GM21737 (cell line): ENCODE results near the gene CCDC40.
"Not testable (repeated sequence)": the region's sequence is repeated elsewhere in the genome, so short reads cannot be mapped to it uniquely, and the experiment has no call there.

Experiments used
- ATAC-seq: cut with Tn5 transposase; IDR thresholded peaks from one replicate; pipeline ENCODE4 v1.9.1; 2021; ENCODE audit warnings: mild to moderate bottlenecking, moderate library complexity; ENCODE audit not compliant: unreplicated experiment

Gene CCDC40

GRCh38 chr17:80043963-80044362 lies 7.5 kb downstream of the CCDC40 start:
- ATAC-seq = no peak

GRCh38 chr17:80045703-80046102 lies 9.3 kb downstream of the CCDC40 start:
- ATAC-seq = no peak

- not testable (repeated sequence) for ATAC-seq
Measured at GRCh38 chr17:80046709-80047108, 10.3 kb downstream of the CCDC40 start.

- ATAC-seq = no peak
Measured at GRCh38 chr17:80047176-80047575, 10.7 kb downstream of the CCDC40 start.

- no peak for ATAC-seq
Measured at GRCh38 chr17:80049986-80050385, 13.5 kb downstream of the CCDC40 start.

DNA sequence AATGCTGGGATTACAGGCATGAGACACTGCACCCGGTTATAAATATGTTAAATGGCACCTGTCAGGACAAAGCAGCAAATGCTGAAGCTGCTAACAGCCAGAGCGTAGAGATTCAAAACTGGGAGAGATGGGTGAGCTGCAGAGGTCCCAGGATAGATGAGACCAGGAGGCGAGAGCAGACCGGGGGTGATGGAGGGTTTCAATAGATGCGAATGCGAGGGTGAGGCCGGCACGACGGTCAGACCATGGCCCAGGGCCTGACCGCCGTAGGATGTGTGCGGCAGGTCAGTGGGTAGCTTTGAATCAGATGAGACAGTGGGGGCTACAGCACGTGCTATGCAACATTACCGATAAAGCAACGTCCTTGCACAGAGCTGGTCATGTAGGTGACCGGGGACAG lies 14.3 kb downstream of the CCDC40 start:
- ATAC-seq = no peak

DNA sequence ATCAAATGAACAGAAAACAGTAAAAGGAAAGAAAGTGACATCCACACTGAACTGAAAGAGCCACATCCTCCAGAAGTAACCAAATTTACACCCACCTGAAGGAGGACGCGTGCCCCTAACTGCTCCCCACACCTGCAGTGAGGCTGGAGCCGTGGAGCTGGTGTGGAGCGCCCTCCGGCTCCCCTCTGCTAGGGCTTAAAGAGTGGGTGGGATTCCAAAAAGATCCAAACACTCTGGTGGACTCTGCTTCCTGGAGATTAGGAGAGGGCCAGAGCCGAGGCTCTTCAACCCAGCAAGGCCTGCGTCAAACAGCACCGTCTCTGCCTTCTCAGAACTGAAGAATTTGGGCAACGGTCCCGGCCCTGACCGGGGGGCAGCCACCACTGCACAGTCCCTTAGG lies 15.2 kb downstream of the CCDC40 start:
- ATAC-seq = no peak

DNA sequence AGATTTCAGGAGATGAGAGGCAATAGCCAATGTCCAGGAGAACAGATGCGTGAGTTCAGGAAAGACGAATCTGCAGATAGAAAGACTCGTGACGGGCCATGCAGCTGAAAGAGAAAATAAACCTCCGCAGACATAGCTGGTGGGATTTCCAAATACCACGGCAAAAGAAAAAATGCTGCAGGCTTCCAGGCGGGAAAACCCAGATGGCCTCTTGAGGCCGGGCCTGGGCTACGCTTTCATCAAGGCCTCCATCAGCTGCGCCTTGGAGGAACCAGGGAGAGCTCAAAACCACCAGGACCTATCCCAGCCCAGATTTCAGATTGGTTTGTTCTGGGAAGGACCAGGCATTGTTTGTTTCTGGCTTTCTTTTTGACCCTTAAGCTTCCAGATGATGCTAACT lies 16.7 kb downstream of the CCDC40 start:
- ATAC-seq = no peak

DNA sequence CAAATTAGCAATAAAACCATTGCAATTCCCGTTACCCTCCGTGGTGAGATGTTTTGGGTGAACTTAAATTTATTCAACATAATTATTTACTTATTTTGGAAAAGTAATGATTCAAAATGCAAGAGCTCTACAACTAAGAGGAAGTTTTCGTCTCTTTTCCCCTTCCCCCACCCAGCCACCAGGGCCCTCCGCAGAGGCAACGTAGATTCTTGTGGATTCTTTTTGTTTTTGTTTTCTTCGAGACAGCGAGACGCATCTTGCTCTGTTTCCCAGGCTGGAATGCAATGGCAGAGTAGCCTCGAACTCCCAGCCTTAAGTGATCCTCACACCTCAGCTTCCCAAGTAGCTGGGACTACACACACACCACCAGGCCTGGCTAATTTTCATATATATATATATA lies 19.2 kb downstream of the CCDC40 start:
- ATAC-seq = no peak

DNA sequence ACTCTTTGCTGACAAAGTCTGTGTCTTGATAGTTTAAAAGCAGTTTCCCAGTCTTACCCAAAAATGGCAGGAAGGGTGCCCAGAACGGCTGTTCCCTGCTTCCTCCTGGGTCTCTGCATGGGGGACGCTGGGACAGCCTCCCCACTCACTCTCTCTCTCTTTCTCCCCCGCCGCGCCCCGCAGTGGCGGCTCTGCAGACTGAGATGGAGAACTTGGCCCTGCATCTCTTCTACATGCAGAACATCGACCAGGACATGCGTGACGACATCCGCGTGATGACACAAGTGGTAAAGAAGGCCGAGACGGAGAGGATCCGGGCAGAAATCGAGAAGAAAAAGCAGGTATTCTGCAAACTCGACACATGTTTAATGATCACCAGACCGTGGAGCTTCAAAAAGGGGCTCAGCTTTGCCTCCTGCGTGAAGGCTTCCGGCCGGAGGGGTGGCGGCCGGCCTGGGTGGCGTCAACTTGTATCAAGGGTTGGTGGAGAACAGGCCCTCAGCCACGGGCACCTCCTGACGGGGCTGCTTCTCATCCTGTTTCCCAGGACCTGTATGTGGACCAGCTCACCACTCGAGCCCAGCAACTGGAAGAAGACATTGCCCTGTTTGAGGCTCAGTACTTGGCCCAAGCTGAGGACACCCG lies 22.0 kb downstream of the CCDC40 start:
- no peak for ATAC-seq

DNA sequence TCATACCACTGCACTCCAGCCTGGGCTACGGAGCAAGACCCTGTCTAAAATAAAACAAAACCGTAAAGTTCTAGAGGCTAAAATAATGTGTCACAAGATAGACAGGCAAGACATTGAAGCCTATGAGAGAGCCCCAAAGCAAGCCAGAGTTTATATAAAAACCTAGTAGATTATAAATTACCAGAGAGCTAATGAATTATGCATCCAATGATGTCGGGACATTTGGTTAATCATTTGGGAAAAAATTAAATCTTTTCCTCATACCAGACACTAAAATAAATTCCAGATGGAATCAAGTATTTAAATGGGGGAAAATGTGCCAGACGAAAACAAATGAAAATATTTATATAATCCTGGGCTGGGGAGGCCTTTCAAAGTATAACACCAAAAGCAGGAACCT lies 24.2 kb downstream of the CCDC40 start:
- ATAC-seq = no peak

DNA sequence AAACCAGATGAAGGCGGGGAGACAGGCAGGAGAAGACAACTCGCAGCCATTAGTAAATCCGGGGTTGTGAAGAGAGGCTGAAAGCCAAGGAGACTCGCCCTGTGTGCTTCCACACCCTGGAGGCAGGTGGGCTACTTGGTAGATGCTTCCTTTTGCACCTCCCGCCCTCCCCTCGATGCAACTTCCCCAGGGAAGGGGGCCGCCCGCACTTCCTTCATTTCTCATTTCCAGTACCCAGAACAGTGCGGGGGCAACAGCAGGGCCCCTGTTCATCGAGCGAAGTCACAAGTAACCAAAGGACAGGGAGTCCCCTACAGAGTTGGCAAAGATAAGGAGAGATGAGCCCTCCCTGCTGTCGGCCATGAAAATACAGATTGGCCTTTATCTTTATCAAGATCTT lies 25.0 kb downstream of the CCDC40 start:
- no peak for ATAC-seq

GRCh38 chr17:80063830-80064585 lies 27.6 kb downstream of the CCDC40 start:
- ATAC-seq = no peak

DNA sequence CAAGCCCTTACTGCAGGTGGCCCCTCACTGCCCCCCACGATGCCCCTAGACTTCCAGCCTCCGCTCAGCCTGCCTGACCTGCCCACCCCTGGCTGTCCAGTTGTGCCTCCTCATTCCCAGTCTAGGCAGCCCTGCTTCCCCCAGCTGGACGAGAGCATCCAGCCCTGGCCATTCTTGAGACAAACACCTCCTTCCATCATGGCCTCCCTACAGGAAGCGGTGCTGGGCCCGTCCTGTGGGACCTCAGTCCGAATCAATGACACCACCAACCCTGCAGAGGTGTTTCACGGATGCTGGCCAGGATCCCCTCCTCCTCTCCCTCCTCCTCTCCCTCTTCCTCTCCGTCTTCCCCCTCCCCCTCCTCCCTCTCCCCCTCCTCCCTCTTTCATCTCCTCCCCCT lies 28.3 kb downstream of the CCDC40 start:
- ATAC-seq = no peak

DNA sequence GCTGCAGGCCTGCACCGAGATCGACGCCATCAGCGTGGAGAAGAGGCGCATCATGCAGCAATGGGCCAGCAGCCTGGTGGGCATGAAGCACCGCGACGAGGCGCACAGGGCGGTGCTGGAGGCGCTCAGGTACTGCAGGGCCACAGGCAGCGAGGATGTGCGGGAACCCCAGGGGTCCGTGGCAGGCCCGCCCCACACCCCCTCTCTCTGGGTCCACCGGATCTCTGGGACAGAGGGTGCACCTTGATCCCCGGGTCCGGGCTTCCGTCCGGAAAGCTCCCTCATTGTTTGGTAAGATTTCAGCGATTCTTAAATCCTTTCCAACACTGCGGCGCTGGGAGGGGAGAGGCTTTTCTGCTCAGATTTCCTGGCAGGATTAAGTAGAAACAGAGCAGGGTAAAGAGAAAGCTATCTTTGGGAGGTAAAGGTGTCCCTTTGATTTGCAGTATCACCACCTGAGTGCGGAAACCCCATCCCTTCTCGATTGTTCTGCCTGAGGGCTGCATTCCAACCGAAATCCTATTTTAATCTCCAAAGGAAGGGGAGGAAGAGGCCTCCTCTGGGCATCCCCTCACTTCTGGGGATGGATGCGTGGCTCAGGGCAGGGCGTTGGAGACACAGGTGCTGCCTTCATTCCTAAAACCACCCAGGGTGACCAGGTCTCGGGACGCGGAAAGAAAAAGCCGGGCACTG lies 29.2 kb downstream of the CCDC40 start:
- no peak for ATAC-seq

DNA sequence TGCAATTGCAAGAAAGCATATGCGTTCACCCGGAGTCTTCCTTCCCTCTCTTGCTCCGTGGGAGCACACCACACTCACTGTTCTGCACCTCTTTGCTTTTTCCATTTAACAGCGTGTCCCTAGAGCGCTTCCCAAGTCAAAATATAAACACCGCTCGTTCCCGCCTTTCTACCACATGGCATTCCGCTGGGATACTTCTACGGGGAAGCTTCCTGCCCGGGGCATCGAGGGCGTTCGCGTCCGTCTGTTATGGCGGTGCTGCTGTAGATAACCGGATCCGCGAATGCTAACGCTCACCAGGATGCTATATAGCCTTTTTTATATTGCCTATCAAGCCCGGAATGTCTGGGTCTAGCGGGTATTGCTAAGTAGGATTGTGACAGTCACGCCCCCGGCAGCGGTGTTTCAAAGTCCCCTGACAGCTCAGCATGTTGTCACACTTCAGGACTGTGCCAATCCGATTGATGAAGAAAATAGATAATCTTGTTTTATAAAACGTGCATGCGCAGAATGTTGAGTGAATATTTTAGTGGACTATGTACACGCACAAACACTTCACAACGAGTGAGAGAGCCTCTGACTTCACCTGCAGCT lies 31.0 kb downstream of the CCDC40 start:
- ATAC-seq = no peak

DNA sequence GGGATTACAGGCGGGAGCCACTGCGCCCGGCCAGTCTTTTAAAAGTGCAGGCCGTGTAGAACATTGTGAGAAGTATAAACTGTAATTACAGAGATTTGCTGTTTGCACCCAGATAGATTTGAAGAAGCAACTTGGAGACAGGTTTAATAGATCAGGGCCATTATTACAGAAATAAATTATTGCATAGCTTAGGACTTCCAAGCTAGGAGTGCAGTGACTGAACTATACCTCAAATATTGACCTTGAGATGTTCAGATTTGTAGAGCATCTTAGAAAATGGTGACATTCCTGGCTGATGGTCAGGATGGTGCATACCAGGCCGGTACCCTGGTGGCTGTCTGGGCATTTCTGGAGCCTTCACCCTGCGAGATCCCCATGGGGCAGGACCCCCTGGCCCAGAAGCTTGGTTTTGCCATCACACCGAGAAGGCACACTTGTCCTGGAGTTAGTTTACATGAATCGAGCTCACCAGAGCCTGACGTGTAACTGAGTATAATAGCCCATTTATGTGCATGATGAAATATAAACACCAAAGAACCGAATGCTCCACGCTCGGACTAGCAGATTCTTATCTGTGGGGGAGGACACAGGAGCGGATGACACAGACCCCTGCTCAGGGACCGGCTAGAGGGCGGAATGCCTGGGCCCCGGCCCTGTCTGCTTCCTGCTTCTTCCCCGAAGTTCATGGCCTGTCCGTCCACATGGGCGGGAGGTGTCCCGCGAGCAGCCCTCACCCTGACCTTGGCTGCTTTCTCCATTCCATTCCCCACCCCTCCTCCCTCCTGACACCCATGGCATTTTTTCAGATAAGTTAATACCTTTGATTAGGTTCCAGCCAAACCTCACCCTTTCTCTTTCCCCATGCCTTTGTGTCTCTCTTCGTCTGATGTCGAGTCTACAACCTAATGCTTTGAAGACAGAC lies 32.1 kb downstream of the CCDC40 start:
- no peak for ATAC-seq

DNA sequence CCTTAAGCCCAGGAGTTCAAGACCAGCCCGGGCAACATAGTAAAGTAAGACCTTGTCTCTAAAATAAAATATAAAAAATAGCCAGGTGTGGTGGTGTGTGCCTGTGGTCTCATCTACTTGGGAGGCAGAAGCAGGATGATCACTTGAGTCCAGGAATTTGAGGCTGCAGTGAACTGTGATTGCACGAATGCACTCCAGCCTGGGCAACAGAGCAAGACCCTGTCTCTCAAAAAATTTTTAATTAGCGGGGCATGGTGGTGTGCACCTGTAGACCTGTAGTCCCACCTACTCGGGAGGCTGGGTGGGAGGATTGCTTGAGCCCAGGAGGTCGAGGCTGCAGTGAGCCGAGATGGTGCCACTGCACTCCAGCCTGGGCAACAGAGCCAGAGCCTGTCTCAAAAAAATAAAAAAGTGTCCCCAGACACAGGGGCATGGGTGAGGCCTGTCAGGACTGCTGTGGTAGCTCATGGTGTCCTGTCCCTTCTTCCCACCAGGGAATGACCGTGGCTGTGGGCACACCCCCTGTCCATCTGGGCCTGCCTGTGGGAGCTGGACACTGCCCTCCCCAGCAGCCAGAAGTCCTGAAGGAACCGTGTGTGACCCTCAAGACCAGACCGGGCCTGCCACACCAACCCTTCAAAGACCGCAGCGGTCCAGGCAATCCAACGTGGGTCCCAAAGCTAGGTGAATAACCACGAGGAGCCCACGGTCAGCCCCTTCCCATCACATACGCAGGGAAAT lies 34.1 kb downstream of the CCDC40 start:
- ATAC-seq = no peak

DNA sequence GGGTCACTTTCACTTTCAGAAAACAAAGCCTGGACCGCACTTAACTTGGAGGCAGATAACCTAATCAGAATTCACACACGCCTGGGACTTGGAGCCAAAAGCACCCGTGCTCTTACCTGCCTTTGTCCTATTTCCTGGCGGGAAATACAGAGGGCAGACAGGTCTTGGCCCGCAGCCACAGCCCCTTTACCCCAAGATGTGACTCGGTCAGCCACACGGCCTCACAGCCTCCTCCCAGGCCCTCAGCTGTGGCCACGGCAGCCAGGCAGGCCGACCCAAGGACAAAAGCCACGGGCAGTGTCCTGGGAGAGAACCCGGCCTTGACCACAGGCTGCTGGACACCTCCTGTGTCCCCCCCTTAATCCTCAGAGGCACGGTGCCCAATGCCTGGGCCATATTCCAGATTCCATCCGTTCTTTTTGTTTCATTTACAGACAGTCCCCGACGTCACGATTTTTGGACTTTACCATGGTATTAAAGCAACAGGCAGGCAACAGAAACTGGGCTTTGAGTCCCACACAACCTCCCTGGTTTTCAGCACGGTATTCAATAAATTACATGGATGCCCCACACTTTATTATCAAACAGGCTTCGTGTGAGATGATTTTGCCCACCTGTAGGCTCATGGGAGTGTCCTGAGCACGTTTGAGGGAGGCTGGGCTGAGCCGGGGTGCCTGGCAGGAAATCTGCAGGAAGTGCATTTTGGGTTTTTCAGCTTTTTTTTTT lies 34.8 kb downstream of the CCDC40 start:
- ATAC-seq = no peak
